Natural killer cell (primary cell): ENCODE results near the gene KASH5. TPM values are rescaled to one million over a fixed set of nuclear protein-coding genes. Genes with fewer than 3 reads are reported as not detected.
A peak's percentile ranks its signal among the peaks of the same experiment; 100 is the strongest.

Experiments
- ATAC-seq, 3 donors: fragments of 150-1000 bp in 2 of 3; fragments of 200-7000 bp in 1 of 3; cut with Tn5 transposase; 1 replicate in 1 of 3; 2 replicates in 2 of 3; pipeline ENCODE4 v1.10.0; 2021; ENCODE audit warnings: mild to moderate bottlenecking in 2 of 3, moderate library complexity in 2 of 3
- DNase-seq, 2 donors: peaks; one replicate each; pipeline versions ENCODE4 v3.0.0 to v3.0.0-alpha.2; 2013 to 2021; ENCODE audit warnings: mixed read lengths in 1 of 2
- H3K27ac ChIP-seq: one replicate; pipeline ENCODE4 v1.5.1; 2013; ENCODE audit warnings: mild to moderate bottlenecking, low read length
- H3K27me3 ChIP-seq: one replicate; pipeline ENCODE4 v1.6.1; 2013; ENCODE audit warnings: low read length; ENCODE audit not compliant: control insufficient read depth, insufficient read depth
- H3K36me3 ChIP-seq: one replicate; pipeline ENCODE4 v1.6.1; 2013; ENCODE audit warnings: low read length; ENCODE audit not compliant: control insufficient read depth, insufficient read depth
- H3K4me1 ChIP-seq: one replicate; pipeline ENCODE4 v1.6.1; 2013; ENCODE audit warnings: low read length; ENCODE audit not compliant: control insufficient read depth, insufficient read depth
- H3K4me3 ChIP-seq: one replicate; pipeline ENCODE4 v1.5.1; 2013; ENCODE audit warnings: low read length
- H3K9me3 ChIP-seq: one replicate; pipeline ENCODE4 v1.6.1; 2013; ENCODE audit warnings: low read length; ENCODE audit not compliant: control insufficient read depth, insufficient read depth
- H3K27ac Mint-ChIP-seq, 2 donors: one replicate each; pipeline ENCODE4 v1.8.0; 2022; ENCODE audit warnings: mild to moderate bottlenecking in 2 of 2, mixed read lengths in 2 of 2, moderate library complexity in 1 of 2
- H3K27me3 Mint-ChIP-seq, 2 donors: one replicate each; pipeline ENCODE4 v1.8.0; 2022; ENCODE audit warnings: low read depth in 2 of 2, mixed read lengths in 2 of 2
- H3K36me3 Mint-ChIP-seq: one replicate; pipeline ENCODE4 v1.8.0; 2022; ENCODE audit warnings: mixed read lengths
- H3K4me1 Mint-ChIP-seq, 2 donors: one replicate each; pipeline ENCODE4 v1.8.0; 2022; ENCODE audit warnings: mixed read lengths in 2 of 2
- H3K4me3 Mint-ChIP-seq: one replicate; pipeline ENCODE4 v1.8.0; 2022; ENCODE audit warnings: mild to moderate bottlenecking, moderate library complexity, mixed read lengths
- H3K9me3 Mint-ChIP-seq, 2 donors: one replicate each; pipeline ENCODE4 v1.8.0; 2022; ENCODE audit warnings: mixed read lengths in 2 of 2
- WGBS: methylation state at CpG from one replicate; pipeline ENCODE4 v1.1.7; 2013; ENCODE audit warnings: missing lambda C conversion rate; ENCODE audit not compliant: insufficient coverage; 5-methylcytosine and 5-hydroxymethylcytosine counted together
- intact Hi-C: fragments of 100-400 bp; cut with micrococcal nuclease; formaldehyde crosslinking; loops from one replicate; pipeline ENCODE4 v1.14.2; 2022
- total RNA-seq, 4 donors: library from RNA; stranded (reverse); fragments of 120-200 nt in 1 of 4; gene quantifications; one replicate each; pipeline versions ENCODE4 v1.2.3 to v1.2.4, GENCODE V29; 2013 to 2022
- TF ChIP-seq, protein P1 (sequence below): fragments of 200-600 bp; IDR thresholded peaks from one replicate; pipeline ENCODE4 v1.8.0; 2022; ENCODE audit warnings: antibody characterized with exemption

Gene KASH5
- total RNA-seq, 3 donors from 2014 or later (not counting 1 experiment from before 2014, with no cell fraction given), result 0.73 to 0.80 TPM; not detected in 1

DNA sequence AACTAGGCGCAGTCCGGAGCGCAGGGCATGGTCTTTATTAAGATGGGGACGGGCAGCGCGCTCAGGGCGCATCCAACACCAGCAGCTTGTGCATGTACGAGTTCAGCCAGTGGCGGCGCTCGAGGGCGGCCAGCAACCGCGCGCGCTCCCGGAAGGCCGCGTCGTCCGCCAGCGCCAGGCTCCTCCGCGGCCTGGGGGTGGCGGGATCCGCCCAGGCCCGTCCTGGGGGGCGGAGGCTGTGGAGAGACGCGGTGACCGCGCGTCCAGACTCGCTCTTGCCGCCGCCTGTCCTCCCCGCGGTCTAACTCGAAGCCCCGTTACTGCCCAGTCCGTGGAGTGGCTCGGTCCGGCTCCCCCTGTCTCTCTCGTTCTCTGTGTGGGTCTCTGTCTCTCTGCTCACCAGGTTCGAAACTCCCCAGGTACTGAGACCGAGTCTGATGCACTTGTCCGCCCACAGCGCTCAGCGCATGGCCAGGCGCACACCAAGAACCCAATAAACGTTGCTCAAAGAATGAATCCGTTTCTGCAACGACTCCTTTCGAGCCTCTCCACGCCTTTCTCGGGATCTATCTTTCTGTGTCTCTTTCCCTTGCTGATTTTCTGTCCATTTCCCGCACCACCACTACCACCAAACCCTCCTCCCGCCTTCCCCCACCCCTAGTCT lies 34.5 kb downstream of the KASH5 start:
- Mint-ChIP-seq H3K4me3 (peak overlapping the region; percentile 83), H3K4me1 (peaks cover 50% of the 10 kb centered on the region in 2 donors), H3K27ac (peak overlapping the region in 1 of 2 donors; percentile 25), H3K9me3 (no peaks in the 10 kb centered on the region), H3K27me3 (peaks cover 85 to 99% of the 10 kb centered on the region in 2 donors), H3K36me3 (peaks cover 9% of the 10 kb centered on the region)
- H3K27me3 ChIP-seq, result peaks cover 72% of the 10 kb centered on the region
- H3K27ac ChIP-seq, result no peak overlapping the region
- ATAC-seq, result peak; percentile 78 to 91 (median 82)
- H3K36me3 ChIP-seq, result no peaks in the 10 kb centered on the region
- TF ChIP-seq, protein P1, sequence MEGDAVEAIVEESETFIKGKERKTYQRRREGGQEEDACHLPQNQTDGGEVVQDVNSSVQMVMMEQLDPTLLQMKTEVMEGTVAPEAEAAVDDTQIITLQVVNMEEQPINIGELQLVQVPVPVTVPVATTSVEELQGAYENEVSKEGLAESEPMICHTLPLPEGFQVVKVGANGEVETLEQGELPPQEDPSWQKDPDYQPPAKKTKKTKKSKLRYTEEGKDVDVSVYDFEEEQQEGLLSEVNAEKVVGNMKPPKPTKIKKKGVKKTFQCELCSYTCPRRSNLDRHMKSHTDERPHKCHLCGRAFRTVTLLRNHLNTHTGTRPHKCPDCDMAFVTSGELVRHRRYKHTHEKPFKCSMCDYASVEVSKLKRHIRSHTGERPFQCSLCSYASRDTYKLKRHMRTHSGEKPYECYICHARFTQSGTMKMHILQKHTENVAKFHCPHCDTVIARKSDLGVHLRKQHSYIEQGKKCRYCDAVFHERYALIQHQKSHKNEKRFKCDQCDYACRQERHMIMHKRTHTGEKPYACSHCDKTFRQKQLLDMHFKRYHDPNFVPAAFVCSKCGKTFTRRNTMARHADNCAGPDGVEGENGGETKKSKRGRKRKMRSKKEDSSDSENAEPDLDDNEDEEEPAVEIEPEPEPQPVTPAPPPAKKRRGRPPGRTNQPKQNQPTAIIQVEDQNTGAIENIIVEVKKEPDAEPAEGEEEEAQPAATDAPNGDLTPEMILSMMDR, result peak; percentile 50
- intact Hi-C loops, result no loop called here
- no peak overlapping the region for H3K4me3 ChIP-seq
- no peaks in the 10 kb centered on the region for H3K9me3 ChIP-seq
- WGBS, result 3% methylated on average over 58 of the region's 58 CpGs
- peak; percentile 62 to 70 for DNase-seq
- peaks cover 42% of the 10 kb centered on the region for H3K4me1 ChIP-seq

DNA sequence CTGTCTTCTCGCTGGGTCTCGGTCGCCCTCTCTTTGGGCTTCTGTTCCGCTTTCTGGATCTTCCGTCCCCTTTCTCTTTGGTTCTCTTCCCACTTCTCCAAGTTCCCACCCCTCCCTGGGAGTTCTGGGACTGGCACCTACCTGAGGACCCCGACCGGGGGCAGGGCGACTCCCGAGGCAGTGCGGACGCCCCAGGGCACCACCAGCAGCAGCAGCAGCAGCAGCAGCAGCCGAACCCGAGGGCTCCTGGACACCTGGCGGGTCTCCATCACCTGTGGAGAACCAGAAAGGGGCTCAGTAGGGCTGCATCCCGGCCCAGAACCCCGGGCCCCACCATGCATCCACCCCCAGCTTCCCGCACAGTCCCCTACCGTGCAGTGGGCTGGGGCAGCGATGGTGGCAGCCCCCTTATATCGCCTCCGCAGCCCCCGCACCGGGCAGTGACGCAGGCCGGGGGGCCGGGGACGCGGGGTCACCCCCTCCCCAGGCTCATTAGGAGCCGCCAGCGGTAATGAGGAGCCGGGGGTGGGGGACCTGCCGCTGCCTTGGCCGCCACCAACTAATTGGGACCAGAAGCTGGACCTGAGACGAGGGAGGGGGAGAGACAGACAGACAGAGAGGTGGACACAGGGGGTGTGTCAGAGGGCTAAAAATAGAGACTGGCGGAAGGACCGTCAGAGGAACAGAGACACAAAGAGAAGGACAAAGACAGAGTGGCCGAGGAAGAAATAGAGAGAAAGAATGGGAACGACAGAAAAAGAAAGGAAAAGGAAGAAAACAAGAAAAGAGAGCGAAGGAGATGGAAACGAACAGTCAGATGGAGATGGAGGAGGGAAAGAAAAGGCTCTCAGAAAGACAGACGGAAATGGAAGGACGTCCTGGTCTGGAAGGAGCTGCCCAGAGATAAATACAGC lies 35.3 kb downstream of the KASH5 start, which contains the start of gene PTH2:
PTH2 (minus strand) TSS at position 371 of the 914 bp plus-strand sequence; CDS start at position 269, 102 bp downstream.
- no peak for ATAC-seq
- H3K4me3 ChIP-seq, result no peak within 1 kb of the TSS
- H3K27me3 Mint-ChIP-seq, result peaks cover 86 to 99% of the 10 kb centered on the region in 2 donors
- H3K27ac ChIP-seq, result no peak within 1 kb of the TSS
- peak within 1 kb of the TSS; percentile 83 for H3K4me3 Mint-ChIP-seq
- H3K36me3 Mint-ChIP-seq, result peaks cover 9% of the 10 kb centered on the region
- TF ChIP-seq, protein P1, result no peak
- H3K4me1 Mint-ChIP-seq, result peaks cover 57 to 58% of the 10 kb centered on the region in 2 donors
- H3K27me3 ChIP-seq, result peaks cover 80% of the 10 kb centered on the region
- no peak for DNase-seq
- 10% methylated on average over 42 of the region's 42 CpGs for WGBS
- H3K9me3 ChIP-seq, result no peaks in the 10 kb centered on the region
- H3K9me3 Mint-ChIP-seq, result no peaks in the 10 kb centered on the region
- H3K36me3 ChIP-seq, result no peaks in the 10 kb centered on the region
- peaks cover 50% of the 10 kb centered on the region for H3K4me1 ChIP-seq
- intact Hi-C loops, result no loop called here
- H3K27ac Mint-ChIP-seq, result peak within 1 kb of the TSS in 1 of 2 donors; percentile 25

DNA sequence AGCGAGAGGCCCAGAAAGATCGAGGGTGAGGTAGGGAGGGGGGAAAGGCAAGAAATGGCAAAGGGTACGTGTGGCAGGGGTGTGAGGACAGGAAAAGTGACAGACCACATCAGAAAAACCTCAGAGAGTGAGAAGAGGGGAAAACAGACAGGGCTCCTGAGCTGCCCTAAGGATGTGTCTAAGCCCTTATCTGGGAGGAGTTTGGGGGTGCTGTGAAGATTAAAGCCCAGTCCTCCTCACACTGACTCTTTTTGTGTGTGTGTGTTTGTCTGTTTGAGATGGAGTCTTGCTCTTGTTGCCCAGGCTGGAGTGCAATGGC lies 35.9 kb downstream of the KASH5 start:
- Histone ChIP-seq H3K4me1 (peaks cover 56% of the 10 kb centered on the region), H3K27ac (no peak overlapping the region), H3K36me3 (no peaks in the 10 kb centered on the region), H3K9me3 (no peaks in the 10 kb centered on the region), H3K27me3 (peaks cover 82% of the 10 kb centered on the region), H3K4me3 (no peak overlapping the region)
- ATAC-seq (peak; percentile 18 to 43 (median 24)), DNase-seq (peak in 1 of 2 donors; percentile 67)
- Mint-ChIP-seq H3K27ac (peak overlapping the region in 1 of 2 donors; percentile 25), H3K9me3 (no peaks in the 10 kb centered on the region), H3K4me3 (peak overlapping the region; percentile 26), H3K27me3 (peaks cover 86 to 99% of the 10 kb centered on the region in 2 donors), H3K36me3 (peaks cover 9% of the 10 kb centered on the region), H3K4me1 (peaks cover 60 to 64% of the 10 kb centered on the region in 2 donors)
- TF ChIP-seq, protein P1, result no peak
- 4% methylated on average over 3 of the region's 3 CpGs for WGBS
- intact Hi-C loops, result no loop called here
